B cell (primary cell): ENCODE data around the gene PPP6R2. TPM values are rescaled to one million over a fixed set of nuclear protein-coding genes. Genes with fewer than 3 reads are reported as not detected.

Source experiments
- ATAC-seq: fragments of 200-7000 bp; cut with Tn5 transposase; one replicate; pipeline ENCODE4 v1.10.0; 2021; ENCODE audit warnings: low read depth, mild to moderate bottlenecking, moderate number of reproducible peaks, moderate library complexity
- CTCF ChIA-PET: fragments of 350-600 bp; sonication (Branson Sonifier 250); formaldehyde crosslinking; loops from one replicate; lab custom pipeline; 2021; ENCODE audit warnings: antibody characterized with exemption, inconsistent platforms; lab: Charles Lee
- POLR2A ChIA-PET: fragments of 350-600 bp; sonication (Branson Sonifier 250); formaldehyde crosslinking; loops from one replicate; lab custom pipeline; 2021; ENCODE audit warnings: antibody characterized with exemption; lab: Charles Lee
- DNase-seq: peaks from one replicate; pipeline ENCODE4 v3.0.0; 2013
- H2AFZ ChIP-seq: 2 replicates; pipeline ENCODE4 v1.6.1; 2012; ENCODE audit warnings: mild to moderate bottlenecking, low read depth, low read length; ENCODE audit not compliant: insufficient read depth, poor library complexity, severe bottlenecking
- H3K27ac ChIP-seq, 2 donors: 1 replicate in 1 of 2; 2 replicates in 1 of 2; pipeline ENCODE4 v1.5.1; 2012 to 2013; ENCODE audit warnings: low read length in 2 of 2, mild to moderate bottlenecking in 2 of 2, moderate library complexity in 1 of 2
- H3K27me3 ChIP-seq, 4 experiments: fragments of 200-600 bp in 1 of 4; sonication (generic) in 1 of 4; replicated peaks in 1 of 4; 1 replicate in 2 of 4; 2 replicates in 2 of 4; pipeline versions ENCODE4 v1.6.1 to v1.7.0; 2013 to 2016; ENCODE audit warnings: low read length in 3 of 4, mild to moderate bottlenecking in 2 of 4, mixed read lengths in 1 of 4, moderate library complexity in 1 of 4; ENCODE audit not compliant: insufficient read depth in 4 of 4, control insufficient read depth in 3 of 4; ENCODE audit errors: control extremely low read depth in 1 of 4
- H3K36me3 ChIP-seq, 2 experiments: replicated peaks in 1 of 2; 1 replicate in 1 of 2; 2 replicates in 1 of 2; pipeline versions ENCODE4 v1.6.1 to v1.7.1; 2013; ENCODE audit warnings: low read length in 1 of 2; ENCODE audit not compliant: insufficient read depth in 2 of 2, control insufficient read depth in 1 of 2; ENCODE audit errors: control extremely low read depth in 1 of 2, extremely low read depth in 1 of 2
- H3K4me1 ChIP-seq, 2 donors: fragments of 200-600 bp in 1 of 2; sonication (generic) in 1 of 2; 1 replicate in 1 of 2; 2 replicates in 1 of 2; pipeline versions ENCODE4 v1.5.1 to v1.6.1; 2013 to 2017; ENCODE audit warnings: low read length in 2 of 2; ENCODE audit not compliant: control insufficient read depth in 2 of 2, insufficient read depth in 2 of 2
- H3K4me2 ChIP-seq: replicated peaks from 2 replicates; pipeline ENCODE3; 2012; ENCODE audit warnings: mild to moderate bottlenecking, low read depth, low read length; ENCODE audit not compliant: poor library complexity, severe bottlenecking
- H3K4me3 ChIP-seq, 5 experiments: fragments of 200-600 bp in 1 of 5; sonication (generic) in 1 of 5; 1 replicate in 3 of 5; 2 replicates in 2 of 5; pipeline versions ENCODE4 v1.5.1 to v1.7.0; 2011 to 2016; ENCODE audit warnings: low read length in 4 of 5, mild to moderate bottlenecking in 4 of 5, low read depth in 2 of 5, control low read depth in 1 of 5, moderate library complexity in 1 of 5; ENCODE audit not compliant: insufficient read depth in 1 of 5; ENCODE audit errors: control extremely low read depth in 1 of 5, extremely low read depth in 1 of 5
- H3K79me2 ChIP-seq: fragments of 200-600 bp; sonication (generic); one replicate; pipeline ENCODE4 v1.6.0; 2016; ENCODE audit warnings: low read length; ENCODE audit not compliant: control insufficient read depth, insufficient read depth
- H3K9ac ChIP-seq: fragments of 200-600 bp; sonication (generic); 2 replicates; pipeline ENCODE4 v1.6.1; 2017; ENCODE audit warnings: mild to moderate bottlenecking, low read length, moderate library complexity
- H3K9me3 ChIP-seq, 3 donors: one replicate each; pipeline versions ENCODE4 v1.6.1 to v1.7.1; 2013; ENCODE audit warnings: low read length in 2 of 3; ENCODE audit not compliant: control insufficient read depth in 2 of 3, insufficient read depth in 1 of 3; ENCODE audit errors: control extremely low read depth in 1 of 3
- H4K20me1 ChIP-seq: 2 replicates; pipeline ENCODE4 v1.6.0; 2012; ENCODE audit warnings: mild to moderate bottlenecking, low read length; ENCODE audit not compliant: insufficient read depth, control insufficient read depth, poor library complexity, severe bottlenecking
- H3K27ac Mint-ChIP-seq: one replicate; pipeline ENCODE4 v1.8.0; 2021; ENCODE audit warnings: mixed read lengths
- H3K27me3 Mint-ChIP-seq: one replicate; pipeline ENCODE4 v1.8.0; 2021; ENCODE audit warnings: mixed read lengths
- H3K4me1 Mint-ChIP-seq: one replicate; pipeline ENCODE4 v1.8.0; 2021; ENCODE audit warnings: mixed read lengths
- H3K4me3 Mint-ChIP-seq: one replicate; pipeline ENCODE4 v1.8.0; 2021; ENCODE audit warnings: mixed read lengths
- H3K9me3 Mint-ChIP-seq: one replicate; pipeline ENCODE4 v1.8.0; 2022; ENCODE audit warnings: mixed read lengths; ENCODE audit not compliant: insufficient read depth
- CTCF ChIP-seq: fragments of 200-600 bp; IDR thresholded peaks from one replicate; pipeline ENCODE4 v1.8.0; 2022; ENCODE audit warnings: antibody characterized with exemption, mild to moderate bottlenecking
- EZH2 ChIP-seq: IDR thresholded peaks from 2 replicates; pipeline ENCODE4 v1.6.1; 2012; ENCODE audit warnings: borderline replicate concordance, low read depth, mild to moderate bottlenecking, moderate library complexity, low read length; ENCODE audit not compliant: insufficient read depth, poor library complexity, severe bottlenecking
- WGBS: methylation state at CpG from one replicate; pipeline ENCODE4 v1.1.5; 2013; ENCODE audit warnings: missing lambda C conversion rate; ENCODE audit not compliant: insufficient coverage; 5-methylcytosine and 5-hydroxymethylcytosine counted together
- intact Hi-C: fragments of 100-400 bp; cut with micrococcal nuclease; formaldehyde crosslinking; loops from one replicate; pipeline ENCODE4 v1.10.0; 2022
- polyA plus RNA-seq: library from polyadenylated mRNA; depleted of rRNA; stranded (reverse); fragments of >200 nt; gene quantifications from 2 replicates; pipeline ENCODE4 v1.2.3, GENCODE V29; 2012
- total RNA-seq, 2 donors: library from RNA; stranded (reverse); fragments of 120-200 nt in 1 of 2; gene quantifications; 1 replicate in 1 of 2; 2 replicates in 1 of 2; pipeline versions ENCODE4 v1.2.3 to v1.2.4, GENCODE V29; 2013 to 2022

The PPP6R2 gene
- total and polyA plus RNA-seq, 2 donors (not counting 1 experiment from before 2014, with no cell fraction given): 91.4 to 98.7 TPM

- intact Hi-C loops: loop anchor here (1.0 to 2.0 kb wide), 3 partner anchors 8 to 13 kb away; partner anchors contain the start of gene DENND6B
- Mint-ChIP-seq H3K27ac (peak overlapping the region; percentile 97), H3K4me3 (peak overlapping the region; percentile 88), H3K4me1 (peaks cover 41% of the 10 kb centered on the region), H3K9me3 (no peaks in the 10 kb centered on the region), H3K27me3 (no peaks in the 10 kb centered on the region)
- TF ChIP-seq EZH2 (no peak), CTCF (no peak)
- Histone ChIP-seq H3K27ac (peak overlapping the region; percentile 63 to 71), H3K79me2 (no peaks in the 10 kb centered on the region), H3K36me3 (no peaks in the 10 kb centered on the region), H3K9ac (peak overlapping the region; percentile 68), H3K27me3 (no peaks in the 10 kb centered on the region), H3K4me1 (peaks cover 25 to 54% of the 10 kb centered on the region in 2 donors), H3K9me3 (peaks cover 0 to 2% (median 0%) of the 10 kb centered on the region in 3 donors), H2AFZ (peak overlapping the region; percentile 78), H4K20me1 (no peaks in the 10 kb centered on the region), H3K4me3 (peak overlapping the region in 4 of 5 experiments; percentile 34 to 61 (median 45)), H3K4me2 (peak overlapping the region; percentile 93)
- ChIA-PET CTCF (interaction anchor here (1.1 to 5.1 kb wide), 7 partner anchors 8 to 212 kb away, joined by 3 to 37 read pairs (median 7); partner anchors contain the start of genes DENND6B and SCO2), POLR2A (interaction anchor here (0.5 to 7.0 kb wide), 7 partner anchors 11 to 123 kb away, joined by 3 to 61 read pairs (median 6); partner anchors contain the start of gene DENND6B)
- no peak for ATAC-seq
- no peak for DNase-seq
- 30% methylated on average over 14 of the region's 14 CpGs for WGBS
Measured at GRCh38 chr22:50314081-50314454, 29.1 kb upstream of the PPP6R2 start.
